Kidney (tissue), 14 donors: ENCODE measurements around the gene PPP2R5A. TPM values are rescaled to one million over a fixed set of nuclear protein-coding genes. Genes with fewer than 3 reads are reported as not detected.

Source experiments
- DNase-seq, 5 donors: peaks; one replicate each; pipeline ENCODE4 v3.0.0-alpha.2; 2013 to 2020
- FAIRE-seq: peaks from 2 replicates; lab custom pipeline; 2012; peaks lifted over from hg19 to GRCh38; lab: Jason Lieb, UNC
- H3K27ac ChIP-seq, 2 donors: one replicate each; pipeline ENCODE4 v1.7.0; 2013; ENCODE audit warnings: low read depth in 2 of 2, low read length in 2 of 2, inconsistent platforms in 1 of 2
- H3K27me3 ChIP-seq: one replicate; pipeline ENCODE4 v1.7.1; 2013; ENCODE audit warnings: low read length, inconsistent platforms; ENCODE audit not compliant: control insufficient read depth, insufficient read depth
- H3K36me3 ChIP-seq, 3 donors: one replicate each; pipeline versions ENCODE4 v1.7.0 to v1.7.1; 2013; ENCODE audit warnings: low read length in 3 of 3, control low read depth in 1 of 3, inconsistent platforms in 1 of 3; ENCODE audit not compliant: insufficient read depth in 3 of 3, control insufficient read depth in 2 of 3
- H3K4me1 ChIP-seq, 3 donors: one replicate each; pipeline versions ENCODE4 v1.7.0 to v1.7.1; 2013; ENCODE audit warnings: low read length in 3 of 3, inconsistent platforms in 1 of 3, low read depth in 1 of 3; ENCODE audit not compliant: control insufficient read depth in 2 of 3, insufficient read depth in 2 of 3
- H3K4me3 ChIP-seq, 3 donors: one replicate each; pipeline versions ENCODE4 v1.7.0 to v1.8.1; 2013; ENCODE audit warnings: low read length in 3 of 3, control low read depth in 1 of 3, inconsistent platforms in 1 of 3
- H3K9ac ChIP-seq, 3 donors: one replicate each; pipeline versions ENCODE4 v1.7.0 to v1.7.1; 2013; ENCODE audit warnings: low read length in 3 of 3, control low read depth in 1 of 3, inconsistent platforms in 1 of 3
- H3K9me3 ChIP-seq, 3 donors: one replicate each; pipeline versions ENCODE4 v1.7.0 to v1.7.1; 2013; ENCODE audit warnings: low read length in 3 of 3, control low read depth in 1 of 3, inconsistent platforms in 1 of 3; ENCODE audit not compliant: control insufficient read depth in 2 of 3, insufficient read depth in 1 of 3
- CTCF ChIP-seq: IDR thresholded peaks from 3 replicates; pipeline ENCODE4 v1.5.1; 2012; ENCODE audit warnings: mild to moderate bottlenecking, moderate library complexity, borderline replicate concordance; ENCODE audit not compliant: insufficient read depth; ENCODE audit errors: extremely low read depth
- intact Hi-C: fragments of 100-400 bp; cut with DNase I; formaldehyde crosslinking; loops from one replicate; pipeline ENCODE4 v1.11.1; 2022
- polyA plus RNA-seq: library from polyadenylated mRNA; stranded (reverse); fragments of 350-450 nt; fragmentation: Illumina TruSeq; extraction: RNeasy Lipid Tissue Mini Kit (QIAGEN cat#74804); gene quantifications from one replicate; pipeline ENCODE4 v1.2.3, GENCODE V29; 2014; ENCODE audit warnings: low read depth, low replicate concordance; ENCODE audit not compliant: insufficient read depth
- total RNA-seq: library from RNA; stranded (reverse); fragmentation: NEBNext Ultra II Directional; extraction: Animal tissue kit (Norgen Biotek cat#: 25700); gene quantifications from one replicate; pipeline ENCODE4 v1.2.1, GENCODE V29; 2021
- donor health status: control.
- donor health status: control.
- donor health status: control.
- donor health status: control.
- donor health status: control.
- donor health status: DM: yes; HTN: yes; CAD: no.
- donor health status: Normal renal cell carcinoma (clear cell type).

The PPP2R5A gene
- total and polyA plus RNA-seq, 2 donors from 2014 or later = 36.6 to 67.3 TPM

- no peaks in the 10 kb centered on the region for H3K4me1 ChIP-seq
- peaks cover 0 to 4% (median 2%) of the 10 kb centered on the region in 3 donors for H3K36me3 ChIP-seq
- H3K4me3 ChIP-seq = no peak overlapping the region
- H3K27me3 ChIP-seq = no peaks in the 10 kb centered on the region
- intact Hi-C loops = no loop called here
- FAIRE-seq (no peak), DNase-seq (no peak)
- H3K27ac ChIP-seq = no peak overlapping the region
- H3K9me3 ChIP-seq = no peaks in the 10 kb centered on the region
- no peak overlapping the region for H3K9ac ChIP-seq
- TF ChIP-seq CTCF = no peak
These were observed 117.6 kb downstream of the PPP2R5A start for GRCh38 chr1:212402666-212403321.

- peaks cover 4 to 7% (median 4%) of the 10 kb centered on the region in 3 donors for H3K36me3 ChIP-seq
- no peak overlapping the region for H3K4me3 ChIP-seq
- no peak overlapping the region for H3K9ac ChIP-seq
- DNase-seq = no peak
- H3K4me1 ChIP-seq = peaks cover 0 to 18% (median 17%) of the 10 kb centered on the region in 3 donors
- no peak for FAIRE-seq
- no peak for TF ChIP-seq CTCF
- no peaks in the 10 kb centered on the region for H3K9me3 ChIP-seq
- H3K27ac ChIP-seq = peak overlapping the region; percentile 68 to 71
- intact Hi-C loops = no loop called here
- no peaks in the 10 kb centered on the region for H3K27me3 ChIP-seq
These were observed 125.1 kb downstream of the PPP2R5A start for GRCh38 chr1:212410231-212410820.

Other genes with a start within 250 kb of the PPP2R5A start
- 9.8 TPM for gene INTS7, start 249.9 kb upstream of the PPP2R5A start, total RNA-seq
- gene INTS7, start 249.9 kb upstream of the PPP2R5A start, polyA plus RNA-seq = 5.1 TPM
- gene DTL, start 249.7 kb upstream of the PPP2R5A start, total RNA-seq = 2.0 TPM
- gene DTL, start 249.7 kb upstream of the PPP2R5A start, polyA plus RNA-seq = not detected
- 8.7 TPM for gene PACC1, start 129.5 kb downstream of the PPP2R5A start, total RNA-seq
- gene PACC1, start 129.5 kb downstream of the PPP2R5A start, polyA plus RNA-seq = 13.7 TPM
- 63.0 TPM for gene NENF, start 147.5 kb downstream of the PPP2R5A start, total RNA-seq
- gene NENF, start 147.5 kb downstream of the PPP2R5A start, polyA plus RNA-seq = 210 TPM